Right ventricle myocardium superior (tissue), 1 donor: ENCODE measurements around the gene PEX14. TPM values are rescaled to one million over a fixed set of nuclear protein-coding genes. Genes with fewer than 3 reads are reported as not detected.

Source experiments
- ATAC-seq: fragments of 200-7000 bp; cut with Tn5 transposase; one replicate; pipeline ENCODE4 v1.9.1; 2020; ENCODE audit warnings: mild to moderate bottlenecking; ENCODE audit not compliant: poor library complexity
- DNase-seq: peaks from one replicate; pipeline ENCODE4 v3.0.0-alpha.2; 2020
- intact Hi-C: fragments of 100-400 bp; cut with DNase I; formaldehyde crosslinking; loops from one replicate; pipeline ENCODE4 v1.11.2; 2022
- total RNA-seq: library from RNA; stranded (reverse); fragmentation: NEBNext Ultra II Directional; extraction: Animal tissue kit (Norgen Biotek cat#: 25700); gene quantifications from one replicate; pipeline ENCODE4 v1.2.1, GENCODE V29; 2021
- donor health status: DM: no; HTN: yes; CAD: no; lungs with severe emphysema.

The PEX14 gene
- total RNA-seq, 1 donor from 2014 or later, result 18.4 TPM

- intact Hi-C loops, result no loop called here
- DNase-seq (peak; percentile 21), ATAC-seq (no peak)
These were observed 157.3 kb downstream of the PEX14 start for GRCh38 chr1:10631811-10632593.

- ATAC-seq, result no peak
- intact Hi-C loops, result no loop called here
- peak; percentile 14 for DNase-seq
These were observed 157.9 kb downstream of the PEX14 start for GRCh38 chr1:10632691-10633090.

- intact Hi-C loops, result no loop called here
- ATAC-seq (no peak), DNase-seq (peak; percentile 32)
These were observed 158.7 kb downstream of the PEX14 start for GRCh38 chr1:10633416-10633815.

- DNase-seq (no peak), ATAC-seq (no peak)
- intact Hi-C loops, result no loop called here
These were observed 159.3 kb downstream of the PEX14 start for GRCh38 chr1:10634075-10634427.

- ATAC-seq (no peak), DNase-seq (no peak)
- intact Hi-C loops, result no loop called here
These were observed 159.8 kb downstream of the PEX14 start for GRCh38 chr1:10634428-10635084.

- peak; percentile 35 for ATAC-seq
- DNase-seq, result no peak
- intact Hi-C loops, result no loop called here
These were observed 160.5 kb downstream of the PEX14 start for GRCh38 chr1:10635085-10635896.

- no peak for ATAC-seq
- DNase-seq, result no peak
- intact Hi-C loops, result no loop called here
These were observed 161.2 kb downstream of the PEX14 start for GRCh38 chr1:10635992-10636391.

- intact Hi-C loops, result no loop called here
- DNase-seq, result no peak
- ATAC-seq, result no peak
These were observed 162.7 kb downstream of the PEX14 start for GRCh38 chr1:10637400-10637799.

- ATAC-seq (no peak), DNase-seq (no peak)
- intact Hi-C loops, result no loop called here
These were observed 163.2 kb downstream of the PEX14 start for GRCh38 chr1:10637834-10638558.

- ATAC-seq (no peak), DNase-seq (no peak)
- intact Hi-C loops, result no loop called here
These were observed 163.8 kb downstream of the PEX14 start for GRCh38 chr1:10638559-10639005.

GRCh38 chr1:10639011-10639774, 164.4 kb downstream of the PEX14 start:
- DNase-seq (no peak), ATAC-seq (no peak)
- intact Hi-C loops, result no loop called here

- peak; percentile 71 for ATAC-seq
- intact Hi-C loops, result no loop called here
- peak; percentile 74 for DNase-seq
These were observed 165.2 kb downstream of the PEX14 start for GRCh38 chr1:10639775-10640578.

GRCh38 chr1:10640843-10641553, 166.2 kb downstream of the PEX14 start:
- DNase-seq (no peak), ATAC-seq (peak; percentile 4)
- intact Hi-C loops, result no loop called here

GRCh38 chr1:10641976-10642375, 167.2 kb downstream of the PEX14 start:
- DNase-seq (no peak), ATAC-seq (no peak)
- intact Hi-C loops, result no loop called here

- ATAC-seq, result no peak
- intact Hi-C loops, result no loop called here
- DNase-seq, result no peak
These were observed 167.8 kb downstream of the PEX14 start for GRCh38 chr1:10642403-10643080.

- intact Hi-C loops, result no loop called here
- ATAC-seq (no peak), DNase-seq (no peak)
These were observed 169.0 kb downstream of the PEX14 start for GRCh38 chr1:10643607-10644306.
